ENCODE data around the gene BACE2.
"Not testable (repeated sequence)": the region's sequence is repeated elsewhere in the genome, so short reads cannot be mapped to it uniquely, and the experiment has no call there.

Gene BACE2

GRCh38 chr21:41215856-41216408 is 48.0 kb downstream of the BACE2 start:
- no peak for DNase-seq (ENCODE audit: low spot score)

GRCh38 chr21:41216486-41216885 is 48.5 kb downstream of the BACE2 start:
- no peak for DNase-seq (ENCODE audit: low spot score)

DNA sequence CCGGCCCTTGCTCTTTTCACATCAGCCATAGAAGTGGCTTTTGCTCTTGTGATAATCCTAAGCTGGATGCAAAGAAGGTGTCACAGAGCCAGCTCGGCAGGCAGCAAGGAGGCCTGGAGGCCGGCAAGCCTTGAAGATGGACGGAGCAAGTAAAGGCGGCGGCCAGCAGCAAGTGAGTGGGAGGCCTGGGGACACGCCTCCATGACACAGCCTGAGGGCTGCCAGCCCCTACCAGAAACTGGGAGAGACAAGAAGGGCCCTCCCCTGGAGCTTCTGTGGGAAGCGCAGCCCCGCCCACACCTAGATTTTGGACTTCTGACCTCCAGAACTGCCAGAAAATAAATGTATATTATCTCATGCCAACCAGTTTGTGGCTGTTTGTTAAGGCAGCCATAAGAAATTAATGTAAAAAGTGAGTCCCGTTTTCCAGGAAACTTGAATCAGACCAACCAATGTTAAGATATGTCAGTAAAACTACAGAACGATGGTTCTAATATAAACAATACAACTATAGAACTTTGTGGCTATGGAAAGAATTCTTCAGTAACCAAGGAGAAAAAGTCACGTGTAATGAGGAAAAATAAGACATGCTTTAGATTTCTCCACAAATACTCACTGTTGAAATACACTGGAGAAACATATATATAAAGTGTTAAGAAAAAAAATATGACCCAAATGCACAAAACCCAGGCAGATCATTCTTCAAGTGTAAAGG is 49.9 kb downstream of the BACE2 start:
- no peak for DNase-seq (ENCODE audit: low spot score)

GRCh38 chr21:41219498-41220207 is 51.7 kb downstream of the BACE2 start:
- no peak for DNase-seq (ENCODE audit: low spot score)

- no peak for DNase-seq (ENCODE audit: low spot score)
Observed at GRCh38 chr21:41220208-41220733, 52.3 kb downstream of the BACE2 start.

- no peak for DNase-seq (ENCODE audit: low spot score)
Observed at GRCh38 chr21:41222247-41223068, 54.5 kb downstream of the BACE2 start.

GRCh38 chr21:41226853-41227252 is 58.9 kb downstream of the BACE2 start:
- no peak for DNase-seq (ENCODE audit: low spot score)

DNA sequence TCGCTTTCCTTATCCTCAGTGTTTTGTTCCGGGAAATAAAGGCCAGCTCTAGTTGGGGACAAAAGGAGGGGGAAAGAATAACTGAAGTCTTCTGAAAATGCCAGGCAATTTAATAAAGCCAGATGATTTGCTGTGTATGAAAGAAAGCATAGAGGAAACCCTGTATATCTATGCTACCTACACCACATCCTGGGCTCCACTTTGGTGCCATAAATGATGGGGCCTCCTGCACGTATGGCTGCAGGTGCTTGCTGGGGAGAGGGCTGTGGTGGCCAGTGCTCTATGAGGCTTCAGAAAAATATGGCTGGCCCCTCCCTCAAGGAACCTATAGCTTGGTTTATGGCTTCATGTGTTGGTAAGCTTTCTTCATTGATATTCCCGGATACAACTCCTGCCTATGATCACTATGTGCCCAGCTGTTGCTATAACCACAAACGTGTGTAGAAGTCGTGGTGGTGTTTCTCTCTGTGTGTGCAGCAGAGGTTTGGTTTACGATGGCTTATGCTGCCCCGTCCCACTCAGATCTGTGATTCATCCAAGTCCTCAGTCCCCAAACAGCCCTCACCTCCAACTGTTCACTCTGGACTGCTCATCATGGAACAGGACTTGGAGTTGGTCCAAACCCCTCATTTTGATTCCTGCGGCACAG is 59.5 kb downstream of the BACE2 start:
- no peak for DNase-seq (ENCODE audit: low spot score)

GRCh38 chr21:41228006-41228370 is 60.0 kb downstream of the BACE2 start:
- DNase-seq (ENCODE audit: low spot score) = peak; percentile 4

- DNase-seq (ENCODE audit: low spot score) = no peak
Observed at GRCh38 chr21:41228492-41228891, 60.5 kb downstream of the BACE2 start.

GRCh38 chr21:41228958-41229357 is 61.0 kb downstream of the BACE2 start:
- no peak for DNase-seq (ENCODE audit: low spot score)

GRCh38 chr21:41229509-41230248 is 61.7 kb downstream of the BACE2 start:
- DNase-seq (ENCODE audit: low spot score) = no peak

GRCh38 chr21:41230497-41230896 is 62.5 kb downstream of the BACE2 start:
- DNase-seq (ENCODE audit: low spot score) = no peak

GRCh38 chr21:41231060-41231459 is 63.1 kb downstream of the BACE2 start:
- no peak for DNase-seq (ENCODE audit: low spot score)

- DNase-seq (ENCODE audit: low spot score) = no peak
Observed at GRCh38 chr21:41232013-41232412, 64.1 kb downstream of the BACE2 start.

GRCh38 chr21:41233916-41234315 is 66.0 kb downstream of the BACE2 start:
- no peak for DNase-seq (ENCODE audit: low spot score)

- no peak for DNase-seq (ENCODE audit: low spot score)
Observed at GRCh38 chr21:41234569-41234968, 66.6 kb downstream of the BACE2 start.

DNA sequence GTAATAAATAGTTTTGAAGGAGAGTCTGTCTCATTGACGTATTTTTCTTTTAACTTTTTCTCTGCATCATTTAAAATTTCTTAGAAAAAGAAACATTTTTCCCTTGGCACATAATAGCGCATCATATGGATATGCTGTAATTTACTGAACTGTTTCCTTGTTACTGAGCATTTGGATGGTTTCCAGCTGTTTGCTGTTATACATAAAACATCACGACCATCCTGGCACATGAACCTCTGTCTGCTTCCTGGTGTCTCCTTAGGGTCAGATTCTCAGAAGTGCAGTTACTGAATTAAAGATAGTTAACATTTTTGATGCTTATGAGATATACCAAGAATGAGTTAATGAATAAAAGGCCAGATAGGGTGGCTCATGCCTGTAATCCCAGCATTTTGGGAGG is 67.2 kb downstream of the BACE2 start:
- DNase-seq (ENCODE audit: low spot score) = no peak

GRCh38 chr21:41236352-41236973 is 68.5 kb downstream of the BACE2 start:
- no peak for DNase-seq (ENCODE audit: low spot score)

GRCh38 chr21:41238081-41238796 is 70.3 kb downstream of the BACE2 start:
- not testable (repeated sequence) for DNase-seq (ENCODE audit: low spot score)
